ENCODE results near the gene COPA.

Gene COPA

DNA sequence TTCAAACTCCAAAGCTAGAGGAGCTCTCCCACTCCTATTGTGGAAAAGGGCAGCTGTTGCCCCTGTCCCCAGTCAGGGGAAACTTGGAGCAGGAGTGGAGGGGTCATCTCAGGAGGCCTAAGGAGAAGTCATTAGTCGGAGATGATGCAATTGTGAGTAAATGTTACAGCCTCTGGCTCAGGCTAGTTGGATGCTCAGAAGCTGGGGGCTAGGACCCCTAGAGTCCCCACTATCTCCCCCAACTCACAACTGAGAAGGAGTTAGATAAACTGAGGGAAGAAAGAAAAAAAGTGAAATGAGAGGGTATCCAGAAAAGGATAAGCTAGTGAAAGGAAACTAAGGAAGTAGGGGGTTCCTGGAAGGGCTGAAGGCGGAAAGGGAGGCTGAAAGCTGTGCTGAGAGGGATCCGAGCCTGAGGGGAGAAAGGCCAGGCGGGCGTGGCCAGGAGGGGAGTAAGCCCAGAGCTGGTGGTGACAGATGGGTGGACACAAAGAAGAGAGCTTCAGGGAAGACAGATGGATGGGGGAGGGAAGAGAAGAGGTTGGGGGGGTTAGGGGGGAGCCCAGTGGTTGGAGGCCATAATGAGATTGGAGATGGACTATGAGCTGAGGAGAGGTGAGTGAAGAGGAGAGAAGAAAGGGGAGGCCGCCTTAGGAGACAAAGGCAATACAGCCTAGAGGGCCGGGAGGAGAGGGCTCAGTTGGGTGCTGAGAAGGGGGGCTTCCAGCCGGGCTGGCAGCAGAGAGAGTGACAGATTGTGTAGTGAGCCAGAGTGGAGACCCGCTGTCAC lies 19.3 kb upstream of the COPA start:
- no peak for DNase-seq

DNA sequence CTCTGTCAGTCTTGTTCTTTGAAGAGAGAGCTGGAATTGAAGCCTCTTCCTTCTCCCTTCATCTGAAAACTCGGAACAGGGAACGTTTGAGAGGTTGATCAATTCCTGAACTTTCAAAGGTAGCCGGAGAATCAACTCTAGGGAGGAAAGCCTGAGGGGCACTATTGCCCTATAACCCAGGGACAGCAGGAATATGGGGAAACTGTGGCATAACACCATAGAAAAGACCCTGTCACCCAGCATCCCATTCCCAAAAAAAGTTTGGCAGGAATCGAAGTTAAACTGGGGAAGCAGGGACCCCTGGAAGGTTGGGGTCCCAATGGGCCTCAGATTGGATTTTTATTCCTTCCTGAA lies 18.7 kb upstream of the COPA start:
- no peak for DNase-seq

DNA sequence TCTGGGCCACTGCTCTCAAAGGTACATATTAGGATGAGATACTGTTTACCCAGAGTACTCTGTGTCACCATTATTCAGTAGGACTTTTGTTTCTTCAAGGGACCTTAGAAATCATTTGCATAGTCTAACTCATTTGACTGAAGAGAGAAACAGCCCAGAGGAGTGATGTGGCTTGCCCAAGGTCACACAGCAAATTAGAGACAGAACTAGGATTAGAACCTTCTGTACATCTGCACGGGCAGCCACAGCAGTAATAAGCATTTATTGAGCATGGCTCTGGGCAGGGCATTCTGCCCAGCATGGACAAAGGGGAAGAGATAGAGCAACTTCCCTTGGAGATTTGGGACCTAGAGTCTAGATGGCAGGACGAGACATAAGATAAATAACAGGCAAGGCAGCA lies 18.1 kb upstream of the COPA start:
- DNase-seq, result no peak

DNA sequence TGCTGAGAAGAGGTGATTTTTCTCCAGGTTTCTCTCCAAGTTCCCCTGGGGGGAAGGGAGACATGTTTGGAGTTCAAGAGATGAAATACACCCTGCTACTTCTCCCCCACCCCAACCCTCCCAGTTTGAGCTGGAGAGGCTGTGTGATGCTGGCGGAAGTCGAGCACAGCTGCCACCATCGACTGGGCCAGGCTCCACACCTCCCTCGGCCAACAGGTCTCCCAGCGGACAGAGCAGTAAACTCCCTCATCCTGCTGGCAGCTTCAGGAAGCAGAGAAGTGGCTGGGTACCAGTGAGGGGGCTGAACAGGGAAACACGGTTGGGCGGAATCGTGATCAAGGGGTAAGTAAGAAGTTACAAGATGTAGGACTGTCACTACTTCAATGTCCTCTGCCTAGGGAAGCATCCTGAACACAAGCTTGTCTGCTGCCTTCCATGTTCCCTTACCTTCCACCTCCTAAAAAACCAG lies 17.2 kb upstream of the COPA start:
- no peak for DNase-seq

DNA sequence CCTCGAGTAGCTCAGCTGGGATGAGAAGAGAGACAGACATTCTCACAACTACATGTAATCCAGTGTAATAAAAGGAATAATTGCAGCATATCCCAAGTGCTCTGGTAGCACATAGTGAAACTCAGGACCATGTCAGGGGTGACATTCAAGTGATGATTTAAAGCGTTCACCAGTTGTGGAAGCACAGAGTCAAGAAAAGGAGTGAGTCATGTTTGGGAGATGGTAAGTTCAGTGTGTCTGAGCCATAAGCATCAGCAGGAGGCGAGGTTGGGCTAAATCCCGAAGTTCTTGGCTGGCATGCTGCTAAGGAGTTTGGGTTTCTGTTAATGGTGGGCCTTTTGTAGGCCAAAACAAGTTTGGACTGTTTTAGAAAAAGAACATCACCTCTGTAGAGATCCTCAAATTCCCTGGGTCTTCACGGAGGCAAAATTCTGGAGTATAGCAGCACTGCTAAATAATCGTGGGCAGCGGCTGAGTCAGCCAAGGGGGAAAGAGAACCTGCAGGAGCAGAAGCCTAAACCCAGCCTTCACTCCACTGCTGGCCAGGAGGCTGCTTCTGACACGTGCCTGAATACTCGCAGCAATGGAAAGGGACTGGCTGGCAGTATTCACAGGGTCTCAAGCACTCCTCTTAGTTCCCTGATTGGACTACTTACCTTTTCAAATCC lies 16.6 kb upstream of the COPA start:
- DNase-seq, result no peak

DNA sequence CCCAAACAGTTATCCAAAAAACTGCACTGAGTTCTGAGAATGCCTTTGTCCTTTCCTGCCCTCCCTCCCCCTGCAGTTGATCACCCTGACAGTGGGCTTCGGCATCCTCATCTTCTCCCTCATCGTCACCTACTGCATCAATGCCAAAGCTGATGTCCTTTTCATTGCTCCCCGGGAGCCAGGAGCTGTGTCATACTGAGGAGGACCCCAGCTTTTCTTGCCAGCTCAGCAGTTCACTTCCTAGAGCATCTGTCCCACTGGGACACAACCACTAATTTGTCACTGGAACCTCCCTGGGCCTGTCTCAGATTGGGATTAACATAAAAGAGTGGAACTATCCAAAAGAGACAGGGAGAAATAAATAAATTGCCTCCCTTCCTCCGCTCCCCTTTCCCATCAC lies 15.0 kb upstream of the COPA start:
- no peak for DNase-seq

DNA sequence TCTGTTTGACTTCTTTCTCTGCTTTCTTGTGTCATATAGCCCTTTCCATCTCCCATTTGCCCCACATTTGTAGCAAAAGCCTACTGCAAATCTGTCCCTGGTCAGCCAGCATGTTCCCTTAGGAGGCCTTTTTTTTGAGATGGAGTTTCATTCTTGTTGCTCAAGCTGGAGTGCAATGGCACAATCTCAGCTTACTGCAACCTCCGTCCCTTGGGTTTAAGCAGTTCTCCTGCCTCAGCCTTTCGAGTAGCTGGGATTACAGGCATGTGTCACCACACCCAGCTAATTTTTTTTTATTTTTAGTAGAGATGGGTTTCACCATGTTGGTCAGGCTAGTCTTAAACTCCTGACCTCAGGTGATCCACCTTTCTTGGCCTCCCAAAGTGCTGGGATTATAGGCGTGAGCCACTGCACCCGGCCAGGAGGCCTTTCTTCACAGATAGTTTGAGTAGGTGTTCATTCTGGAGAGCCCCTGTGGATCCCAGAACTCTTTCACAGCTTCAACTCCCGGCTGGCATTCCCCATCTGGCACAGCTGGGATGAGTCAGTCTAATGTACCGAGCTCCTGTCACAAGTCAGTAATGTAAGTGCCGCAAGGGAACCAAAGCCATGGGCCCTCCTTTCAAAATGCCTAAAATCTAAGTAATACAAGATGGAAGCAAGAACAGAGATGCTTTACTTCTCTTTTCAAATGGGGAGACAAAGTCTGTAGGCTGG lies 14.4 kb upstream of the COPA start:
- DNase-seq, result no peak

DNA sequence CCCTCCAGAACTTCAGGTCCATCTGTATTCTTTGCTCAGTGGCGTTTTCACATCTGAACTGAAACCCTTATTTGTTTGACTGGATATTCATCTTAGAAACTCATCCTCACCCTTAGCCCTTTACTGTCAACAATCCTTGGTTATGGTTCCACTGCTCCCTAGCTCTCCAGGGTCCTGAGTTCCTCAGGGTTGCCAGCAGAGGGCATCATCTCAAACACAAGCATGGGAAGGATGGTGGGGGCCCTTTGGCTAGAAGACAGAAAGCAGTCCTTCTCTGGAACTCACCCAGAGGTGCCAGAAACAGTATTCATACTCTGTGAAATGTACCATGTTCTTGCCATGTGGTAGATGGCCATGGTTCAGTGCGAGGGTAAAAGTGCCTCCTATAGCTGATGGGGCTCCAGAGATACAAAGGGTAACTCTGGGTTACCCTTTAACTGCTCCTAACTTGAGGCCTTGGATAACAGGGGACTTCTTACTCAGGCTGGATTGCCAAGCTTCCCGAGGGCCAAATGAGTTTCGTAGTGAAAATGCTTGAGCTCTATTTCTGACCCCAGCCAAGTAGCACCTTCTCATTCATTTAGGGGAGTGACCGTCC lies 11.4 kb upstream of the COPA start:
- no peak for DNase-seq

DNA sequence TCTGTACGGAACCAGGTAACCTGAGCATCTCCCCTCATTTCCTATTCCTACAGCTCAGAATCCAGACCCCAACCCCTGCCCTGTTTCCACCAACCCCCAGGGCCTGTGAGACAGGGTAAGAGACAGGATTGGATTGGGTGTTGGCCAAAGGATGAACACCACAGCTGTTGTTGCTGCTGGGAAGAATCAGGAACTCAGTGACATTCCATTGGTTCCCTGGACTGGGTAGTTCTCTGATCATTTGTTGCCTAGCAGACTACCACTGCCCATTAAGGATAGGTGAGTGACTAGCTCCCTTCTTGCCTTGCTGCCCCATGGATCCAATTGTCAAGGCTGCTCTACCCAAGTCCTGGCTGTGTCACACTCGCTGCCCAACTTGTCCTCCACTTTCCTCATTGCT lies 10.2 kb upstream of the COPA start:
- no peak for DNase-seq

DNA sequence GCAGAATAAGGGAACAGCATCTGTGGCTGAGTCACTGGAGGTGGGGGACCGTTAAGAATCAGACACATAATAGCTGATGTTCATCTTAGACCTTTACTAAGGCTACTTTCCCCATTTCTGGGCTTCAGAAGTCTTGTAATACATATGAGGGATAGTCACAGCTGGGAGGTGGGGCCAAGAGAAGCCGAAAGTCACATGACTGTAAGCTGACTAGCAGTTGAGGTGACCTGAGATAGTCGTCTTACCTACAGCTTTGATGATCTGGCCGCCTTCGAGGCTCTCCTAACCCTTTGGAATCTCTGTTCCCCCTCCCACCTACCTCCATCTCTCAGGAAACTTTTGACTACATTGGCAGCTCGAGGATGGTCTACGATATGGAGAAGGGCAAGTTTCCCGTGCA lies 9.5 kb upstream of the COPA start:
- no peak for DNase-seq

DNA sequence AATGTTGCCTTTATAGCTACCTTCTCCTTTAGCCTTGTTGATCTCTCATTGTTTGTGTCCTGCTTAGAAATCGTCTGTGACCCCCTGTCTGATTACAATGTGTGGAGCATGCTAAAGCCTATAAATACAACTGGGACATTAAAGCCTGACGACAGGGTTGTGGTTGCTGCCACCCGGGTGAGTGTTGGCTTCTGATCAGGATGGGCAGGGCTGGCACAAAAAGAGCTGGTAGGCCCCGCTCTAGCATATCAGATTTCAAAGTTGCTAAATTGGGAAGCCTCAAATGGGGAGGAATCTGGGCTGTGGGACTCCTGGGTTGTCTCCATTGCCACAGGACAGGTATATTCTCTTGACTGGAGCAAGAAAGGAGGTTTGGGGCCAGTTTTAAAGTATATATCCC lies 8.6 kb upstream of the COPA start:
- no peak for DNase-seq

DNA sequence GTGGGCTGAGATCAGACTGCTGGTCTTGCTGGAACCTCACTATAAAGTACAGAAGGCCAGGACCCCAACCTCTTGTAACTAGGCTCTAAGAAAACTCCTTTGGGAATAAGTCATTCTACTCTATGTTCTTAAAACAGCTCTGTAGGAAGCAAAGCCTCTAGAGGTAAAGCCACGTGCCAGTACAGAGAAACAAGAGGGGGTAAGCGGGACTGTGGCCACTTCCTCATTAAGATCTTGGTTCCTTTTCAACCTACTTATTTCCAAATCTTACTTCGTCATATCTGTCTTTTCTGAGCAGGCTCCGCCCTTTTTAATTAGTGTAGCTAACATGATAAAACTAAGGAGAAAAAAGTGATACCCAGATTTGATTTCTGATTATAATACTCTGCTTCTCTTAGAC lies 3.9 kb upstream of the COPA start:
- DNase-seq, result no peak

DNA sequence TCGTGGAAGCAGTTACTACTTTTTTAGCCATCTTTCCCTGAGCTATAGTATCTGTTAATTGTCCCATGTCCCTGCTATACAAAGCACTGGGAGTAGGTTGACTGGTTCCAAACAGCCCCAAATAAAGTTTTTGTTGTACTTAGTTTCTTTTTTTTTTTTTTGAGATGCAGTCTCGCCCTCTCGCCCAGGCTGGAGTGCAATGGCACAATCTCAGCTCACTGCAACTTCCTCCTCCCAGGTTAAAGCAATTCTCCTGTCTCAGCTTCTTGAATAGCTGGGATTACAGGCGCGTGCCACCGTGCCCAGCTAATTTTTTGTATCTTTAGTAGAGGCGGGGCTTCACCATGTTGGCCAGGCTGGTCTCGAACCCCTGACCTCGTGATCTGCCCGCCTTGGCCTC lies 3.4 kb upstream of the COPA start:
- no peak for DNase-seq

DNA sequence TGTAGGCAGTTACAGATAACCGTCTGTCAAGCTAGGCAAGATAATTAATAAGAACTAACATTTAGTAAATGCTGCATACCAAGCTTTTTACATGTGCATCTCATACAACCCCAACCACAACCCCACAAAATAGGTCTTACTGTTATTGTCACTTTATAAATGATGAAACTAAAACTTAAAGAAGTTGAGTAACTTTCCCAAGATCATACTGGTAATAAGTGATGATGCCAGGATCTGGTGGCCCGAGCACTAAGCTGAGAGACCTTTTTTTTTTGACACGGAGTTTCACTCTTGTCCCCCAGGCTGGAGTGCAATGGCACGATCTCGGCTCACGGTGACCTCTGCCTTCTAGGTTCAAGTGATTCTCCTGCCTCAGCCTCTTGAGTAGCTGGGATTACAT lies 1.9 kb upstream of the COPA start:
- no peak for DNase-seq

DNA sequence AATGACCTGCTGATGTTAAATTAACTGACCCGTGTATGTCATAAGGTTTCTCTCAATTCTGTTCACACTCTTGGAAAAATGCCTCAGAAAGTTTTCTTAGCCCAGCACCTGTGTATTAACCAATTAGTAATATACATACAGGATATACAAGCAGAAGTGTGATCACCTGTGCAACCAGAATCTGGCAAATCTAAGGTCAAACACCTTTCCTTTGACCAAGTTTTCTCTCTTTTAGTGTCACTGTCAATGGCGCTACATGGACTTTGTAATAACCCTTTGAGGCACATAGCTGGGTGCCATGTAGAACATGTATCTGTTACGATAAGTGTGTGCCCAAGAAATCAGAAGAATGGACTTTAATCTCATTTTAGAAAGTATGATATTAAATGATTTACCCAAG lies 1.2 kb upstream of the COPA start:
- DNase-seq, result no peak

DNA sequence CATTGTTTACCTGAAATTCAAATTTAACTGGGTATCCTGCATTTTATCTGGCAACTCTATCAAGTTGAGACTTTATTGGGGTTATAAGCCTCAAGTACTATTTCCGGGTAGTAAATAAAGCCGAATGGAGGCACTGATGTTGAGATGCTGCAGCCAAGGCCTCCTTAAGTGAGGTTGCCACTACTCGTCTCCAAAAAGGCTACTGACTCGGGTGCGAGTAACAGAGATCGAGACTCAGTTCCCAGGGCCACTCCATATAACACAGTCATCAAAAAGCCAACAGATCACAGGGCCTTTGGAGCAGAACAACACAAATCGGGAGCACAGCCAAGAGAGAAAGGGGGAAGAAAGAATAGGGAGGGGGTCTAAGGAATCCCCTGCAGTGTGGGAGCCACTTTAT lies 524 bp downstream of the COPA start:
- DNase-seq, result no peak

DNA sequence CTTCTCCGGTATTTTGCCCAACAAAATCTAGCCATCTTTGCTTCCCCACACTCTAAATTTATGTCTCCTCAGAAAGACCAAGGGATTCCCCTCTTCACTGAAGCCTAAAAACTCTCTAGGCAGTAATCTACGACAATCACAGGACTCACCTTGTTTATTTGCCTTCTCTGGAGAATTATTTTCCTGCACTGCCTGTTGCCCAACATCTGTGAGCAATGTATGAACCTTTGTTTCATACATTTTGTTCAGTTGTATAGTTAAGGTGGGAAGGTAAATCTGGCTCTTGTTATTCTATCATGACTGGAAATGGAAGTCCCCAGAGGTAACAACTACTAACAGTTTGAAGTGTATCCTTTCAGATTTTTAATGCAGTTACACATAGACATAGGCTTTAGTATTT lies 2.2 kb downstream of the COPA start:
- no peak for DNase-seq

DNA sequence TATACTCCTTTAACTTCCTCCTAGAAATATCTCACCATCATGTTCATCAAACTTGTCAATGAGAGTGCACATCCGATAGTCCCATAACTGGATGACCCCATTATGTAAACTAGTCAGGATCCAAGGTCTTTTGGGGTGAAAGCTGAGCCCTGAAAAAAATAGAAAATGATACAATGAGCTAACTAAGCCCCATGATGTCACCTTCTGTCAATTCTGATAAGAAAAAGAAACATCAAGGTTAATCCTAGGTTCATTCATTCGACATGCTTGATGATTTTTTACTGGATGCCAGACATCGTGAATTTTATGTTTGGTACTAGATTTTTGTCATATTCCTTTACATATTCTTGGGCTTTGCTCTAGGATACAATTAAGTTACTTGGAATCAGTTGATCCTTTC lies 2.9 kb downstream of the COPA start:
- no peak for DNase-seq

DNA sequence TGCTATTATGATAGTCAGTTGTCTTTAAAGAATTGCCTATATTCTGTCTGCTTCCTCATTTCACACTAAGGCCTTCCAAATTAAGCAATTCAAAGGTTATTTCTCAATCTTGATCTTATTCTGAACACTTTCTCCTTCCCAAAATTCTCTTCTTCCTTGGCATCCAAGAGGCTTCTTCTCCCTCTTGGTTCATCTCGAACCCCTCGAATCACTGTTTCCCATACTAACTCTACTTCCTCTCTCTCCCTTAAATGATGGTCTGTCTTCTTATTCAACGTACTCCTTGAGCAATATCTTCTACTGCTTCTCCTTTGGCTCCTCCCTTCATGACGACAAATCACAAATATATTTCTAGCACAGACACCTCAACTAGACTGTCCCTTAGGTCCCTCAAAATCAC lies 4.5 kb downstream of the COPA start:
- no peak for DNase-seq

DNA sequence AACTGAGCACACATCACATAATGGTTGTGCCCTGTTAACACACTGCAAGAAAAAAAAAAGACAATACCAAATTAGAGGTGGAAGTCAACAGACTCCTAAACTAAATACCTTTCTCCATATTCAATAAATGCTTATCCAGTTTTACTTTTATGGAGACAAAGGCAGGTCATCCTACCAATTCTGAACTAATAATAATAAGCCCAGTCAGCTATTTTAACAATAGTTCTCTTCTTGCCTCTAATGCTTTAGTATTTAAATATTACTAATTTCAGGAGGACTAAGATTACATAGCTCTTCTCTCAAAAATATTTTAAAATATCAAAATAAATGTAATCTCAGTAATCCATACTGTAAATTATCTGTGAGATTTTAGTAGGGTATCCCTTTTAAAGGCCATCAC lies 10.5 kb downstream of the COPA start:
- DNase-seq, result no peak

DNA sequence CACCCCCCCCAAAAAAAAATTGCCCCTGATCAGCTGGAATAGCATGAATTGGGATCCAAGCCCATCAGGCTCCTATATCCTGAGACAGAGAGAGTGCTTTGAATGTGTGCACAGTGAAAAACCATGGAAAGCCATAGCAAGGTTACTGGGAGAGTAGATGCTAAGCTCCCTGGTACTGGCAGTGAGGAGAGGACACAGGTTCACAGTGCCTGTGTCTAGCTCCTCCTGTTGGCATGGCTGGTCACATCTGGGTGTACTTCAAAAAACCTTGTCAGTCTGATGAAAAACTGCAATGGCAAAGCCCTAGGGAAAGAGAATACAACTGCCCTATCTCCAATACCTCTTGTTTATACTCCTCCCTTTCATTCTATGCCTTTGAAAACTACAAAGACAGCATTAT lies 12.9 kb downstream of the COPA start:
- peak; percentile 77 for DNase-seq

DNA sequence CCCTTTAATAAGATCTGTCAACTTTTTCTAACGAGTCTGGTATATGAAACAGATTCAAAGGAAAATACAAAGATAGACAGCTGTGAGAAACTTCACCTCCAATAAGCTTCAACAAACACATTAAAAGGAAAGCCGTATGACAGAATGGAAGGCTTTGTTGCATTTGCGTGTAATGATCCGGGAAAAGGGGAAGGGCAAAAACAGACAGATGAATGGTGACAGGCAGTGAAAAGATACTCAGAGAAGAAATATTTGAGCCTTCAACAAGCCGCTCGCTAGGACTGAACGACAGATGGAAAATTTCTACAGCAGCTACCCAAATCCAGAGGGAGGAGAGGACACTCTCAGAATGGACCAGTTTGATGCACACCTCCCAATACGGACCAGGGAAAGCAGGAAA lies 14.9 kb downstream of the COPA start:
- DNase-seq, result peak; percentile 81

DNA sequence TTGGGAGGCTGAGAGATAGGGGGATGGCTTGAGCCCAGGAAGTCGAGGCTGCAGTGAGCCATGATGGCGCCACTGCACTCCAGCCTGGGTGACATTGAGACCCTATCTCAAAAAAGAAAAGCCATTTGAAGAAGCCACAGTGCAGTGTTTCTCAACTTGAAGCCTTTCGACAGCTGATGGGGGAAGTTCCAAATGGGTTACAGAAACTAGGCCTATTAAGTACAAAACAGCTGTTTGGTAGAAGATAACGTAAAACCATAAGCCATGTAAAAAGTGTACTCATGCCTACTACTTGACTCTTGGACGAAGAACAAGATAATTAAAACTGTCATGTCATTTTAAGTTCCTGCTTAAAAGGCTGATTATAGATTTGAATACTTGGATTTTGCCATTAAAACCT lies 16.6 kb downstream of the COPA start:
- DNase-seq, result no peak

DNA sequence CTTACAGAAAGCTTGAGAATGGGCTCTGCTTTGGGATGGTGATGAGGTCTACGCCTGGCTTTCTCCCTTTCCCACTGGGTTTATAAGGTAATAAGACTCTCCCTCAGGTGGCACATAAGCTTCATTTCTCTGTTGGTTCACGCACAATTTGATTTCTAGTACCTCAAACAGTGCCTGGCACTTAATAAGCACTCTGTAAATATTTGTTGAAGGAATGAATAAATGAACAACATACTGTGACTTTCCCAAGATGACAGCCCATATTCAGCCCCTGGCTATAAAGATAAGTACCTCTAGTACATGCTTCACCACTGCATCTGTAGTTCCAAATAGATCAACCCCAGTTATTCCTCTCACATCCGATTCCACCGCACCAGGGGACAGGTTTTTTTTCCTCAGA lies 17.8 kb downstream of the COPA start:
- DNase-seq, result peak; percentile 100

All from NCI-H187 treated with DMSO at 0.1 percent for 48 hours (cell line).